ENCODE data around the gene BRIP1. TPM values are rescaled to one million over a fixed set of nuclear protein-coding genes. Genes with fewer than 3 reads are reported as not detected.

The BRIP1 gene
- total RNA-seq, 2 experiments from 2014 or later = 13.2 to 14.5 TPM

- H3K4me3 Mint-ChIP-seq = no peak overlapping the region
- peaks cover 9% of the 10 kb centered on the region for H3K36me3 Mint-ChIP-seq (ENCODE audit: low read depth)
- H3K27me3 Mint-ChIP-seq = no peaks in the 10 kb centered on the region
- H3K9me3 Mint-ChIP-seq = no peaks in the 10 kb centered on the region
- no peaks in the 10 kb centered on the region for H3K4me1 Mint-ChIP-seq (ENCODE audit: low read depth)
- intact Hi-C loops (cut with micrococcal nuclease) = no loop called here
- ATAC-seq = no peak
- H3K27ac Mint-ChIP-seq = no peak overlapping the region
- DNase-seq = no peak
- CTCF ChIA-PET = no interaction called here
- TF ChIP-seq CTCF (IDR thresholded peaks at IDR 0.05) = no peak
- POLR2A ChIA-PET = no interaction called here
Observed at GRCh38 chr17:61803216-61803615, 60.1 kb downstream of the BRIP1 start.

- ATAC-seq (no peak), DNase-seq (no peak)
- POLR2A ChIA-PET = no interaction called here
- H3K4me3 Mint-ChIP-seq = no peak overlapping the region
- peaks cover 23% of the 10 kb centered on the region for H3K36me3 Mint-ChIP-seq (ENCODE audit: low read depth)
- CTCF ChIA-PET = interaction anchor here (0.6 kb wide), 1 partner anchor 713 kb away, joined by 3 read pairs; no protein-coding TSS in a partner anchor
- no peak for TF ChIP-seq CTCF (IDR thresholded peaks at IDR 0.05)
- no peaks in the 10 kb centered on the region for H3K4me1 Mint-ChIP-seq (ENCODE audit: low read depth)
- intact Hi-C loops (cut with micrococcal nuclease) = no loop called here
- no peaks in the 10 kb centered on the region for H3K27me3 Mint-ChIP-seq
- no peaks in the 10 kb centered on the region for H3K9me3 Mint-ChIP-seq
- H3K27ac Mint-ChIP-seq = no peak overlapping the region
Observed at GRCh38 chr17:61799812-61800484, 63.4 kb downstream of the BRIP1 start.

GRCh38 chr17:61797283-61797682 is 66.0 kb downstream of the BRIP1 start:
- CTCF ChIA-PET = no interaction called here
- no peaks in the 10 kb centered on the region for H3K4me1 Mint-ChIP-seq (ENCODE audit: low read depth)

GRCh38 chr17:61795546-61795945 is 67.8 kb downstream of the BRIP1 start:
- ChIA-PET POLR2A (no interaction called here), CTCF (no interaction called here)
- no peak overlapping the region for H3K27ac Mint-ChIP-seq
- DNase-seq (no peak), ATAC-seq (no peak)
- no peak overlapping the region for H3K4me3 Mint-ChIP-seq
- H3K36me3 Mint-ChIP-seq (ENCODE audit: low read depth) = peaks cover 27% of the 10 kb centered on the region
- no peaks in the 10 kb centered on the region for H3K27me3 Mint-ChIP-seq
- H3K9me3 Mint-ChIP-seq = no peaks in the 10 kb centered on the region
- intact Hi-C loops (cut with micrococcal nuclease) = no loop called here
- no peak for TF ChIP-seq CTCF (IDR thresholded peaks at IDR 0.05)
- H3K4me1 Mint-ChIP-seq (ENCODE audit: low read depth) = no peaks in the 10 kb centered on the region

More at GRCh38 chr17:61797283-61797682, 66.0 kb downstream of the BRIP1 start:
- POLR2A ChIA-PET = no interaction called here
- H3K27me3 Mint-ChIP-seq = no peaks in the 10 kb centered on the region
- no peak for DNase-seq
- no peak for ATAC-seq
- H3K9me3 Mint-ChIP-seq = no peaks in the 10 kb centered on the region
- peaks cover 27% of the 10 kb centered on the region for H3K36me3 Mint-ChIP-seq (ENCODE audit: low read depth)
- H3K27ac Mint-ChIP-seq = no peak overlapping the region
- H3K4me3 Mint-ChIP-seq = no peak overlapping the region
- intact Hi-C loops (cut with micrococcal nuclease) = no loop called here
- TF ChIP-seq CTCF (IDR thresholded peaks at IDR 0.05) = no peak

GRCh38 chr17:61794792-61795191 is 68.5 kb downstream of the BRIP1 start:
- H3K9me3 Mint-ChIP-seq = no peaks in the 10 kb centered on the region
- POLR2A ChIA-PET = no interaction called here
- ATAC-seq (no peak), DNase-seq (no peak)
- H3K4me3 Mint-ChIP-seq = no peak overlapping the region
- CTCF ChIA-PET = no interaction called here
- no peak for TF ChIP-seq CTCF (IDR thresholded peaks at IDR 0.05)
- intact Hi-C loops (cut with micrococcal nuclease) = no loop called here
- H3K27me3 Mint-ChIP-seq = no peaks in the 10 kb centered on the region
- no peak overlapping the region for H3K27ac Mint-ChIP-seq
- H3K36me3 Mint-ChIP-seq (ENCODE audit: low read depth) = peaks cover 24% of the 10 kb centered on the region
- no peaks in the 10 kb centered on the region for H3K4me1 Mint-ChIP-seq (ENCODE audit: low read depth)

Measured in activated CD8-positive, alpha-beta T cell treated with anti-CD3 and anti-CD28 coated beads for 36 hours (primary cell).